Sigmoid colon (tissue), 4 donors: ENCODE measurements around the gene ACOT4.

Experiments
- POLR2AphosphoS5 ChIP-seq, 4 donors: sonication (generic); formaldehyde crosslinking; IDR thresholded peaks; one replicate each; pipeline ENCODE4 v1.6.1; 2017; ENCODE audit warnings: antibody characterized with exemption in 4 of 4
- TF ChIP-seq, protein P1 (sequence below), 4 experiments: fragments of 450-650 bp in 3 of 4; fragments of 200-600 bp in 1 of 4; IDR thresholded peaks; one replicate each; pipeline ENCODE4 v1.5.1; 2016 to 2019; ENCODE audit warnings: antibody characterized with exemption in 4 of 4, mild to moderate bottlenecking in 3 of 4, moderate library complexity in 2 of 4

DNA sequence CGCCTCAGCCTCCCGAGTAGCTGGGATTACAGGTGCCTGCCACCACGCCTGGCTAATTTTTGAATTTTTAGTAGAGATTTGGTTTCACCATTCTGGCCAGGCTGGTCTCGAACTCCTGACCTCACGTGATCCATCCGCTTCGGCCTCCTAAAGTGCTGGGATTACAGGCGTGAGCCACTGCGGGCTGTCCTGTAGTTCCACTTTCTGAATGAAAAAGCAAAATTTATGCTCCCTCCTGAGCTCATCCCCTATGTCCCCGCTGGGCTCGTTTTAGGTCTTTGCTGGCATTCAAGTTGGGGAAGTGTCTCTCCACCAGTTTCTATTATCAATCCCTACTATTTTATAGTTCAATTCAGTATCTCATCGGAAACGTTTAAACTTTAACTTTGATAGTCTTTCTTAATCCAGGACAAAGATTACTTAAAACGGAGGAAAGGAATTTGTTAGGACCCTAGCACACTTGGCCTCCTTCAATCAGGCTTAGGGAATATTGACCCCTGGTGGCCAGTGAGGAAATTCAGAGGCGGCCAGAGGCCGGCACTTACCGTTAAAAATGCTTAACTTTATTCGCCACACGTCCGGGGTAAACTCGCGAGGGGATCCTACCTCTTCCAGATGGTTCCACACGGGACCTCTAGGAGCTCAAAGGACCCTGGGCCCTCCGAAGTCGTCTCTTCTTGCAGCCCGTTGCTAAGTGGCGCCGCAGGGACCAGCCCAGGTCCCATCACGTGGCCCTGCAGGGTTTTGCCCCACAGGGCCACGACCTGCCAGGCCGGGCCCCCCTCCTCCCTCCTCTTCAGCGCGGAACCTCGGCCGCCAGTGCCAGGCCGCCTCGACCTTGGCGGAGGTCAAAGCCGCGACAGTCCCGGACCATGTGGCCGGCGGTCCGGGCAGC, 41.7 kb downstream of the ACOT4 start:
- TF ChIP-seq, protein P1, sequence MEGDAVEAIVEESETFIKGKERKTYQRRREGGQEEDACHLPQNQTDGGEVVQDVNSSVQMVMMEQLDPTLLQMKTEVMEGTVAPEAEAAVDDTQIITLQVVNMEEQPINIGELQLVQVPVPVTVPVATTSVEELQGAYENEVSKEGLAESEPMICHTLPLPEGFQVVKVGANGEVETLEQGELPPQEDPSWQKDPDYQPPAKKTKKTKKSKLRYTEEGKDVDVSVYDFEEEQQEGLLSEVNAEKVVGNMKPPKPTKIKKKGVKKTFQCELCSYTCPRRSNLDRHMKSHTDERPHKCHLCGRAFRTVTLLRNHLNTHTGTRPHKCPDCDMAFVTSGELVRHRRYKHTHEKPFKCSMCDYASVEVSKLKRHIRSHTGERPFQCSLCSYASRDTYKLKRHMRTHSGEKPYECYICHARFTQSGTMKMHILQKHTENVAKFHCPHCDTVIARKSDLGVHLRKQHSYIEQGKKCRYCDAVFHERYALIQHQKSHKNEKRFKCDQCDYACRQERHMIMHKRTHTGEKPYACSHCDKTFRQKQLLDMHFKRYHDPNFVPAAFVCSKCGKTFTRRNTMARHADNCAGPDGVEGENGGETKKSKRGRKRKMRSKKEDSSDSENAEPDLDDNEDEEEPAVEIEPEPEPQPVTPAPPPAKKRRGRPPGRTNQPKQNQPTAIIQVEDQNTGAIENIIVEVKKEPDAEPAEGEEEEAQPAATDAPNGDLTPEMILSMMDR (IDR thresholded peaks at IDR 0.05): peak; percentile 78 to 87 (median 84)
- no peak for TF ChIP-seq POLR2AphosphoS5 (IDR thresholded peaks at IDR 0.05)
